Activated CD4-positive, alpha-beta T cell treated with anti-CD3 and anti-CD28 coated beads, Interleukin-2, amount 10 ng/mL, durations not matched to agents 24 days and 14 days (primary cell): ENCODE results near the gene PARG. TPM values are rescaled to one million over a fixed set of nuclear protein-coding genes. Genes with fewer than 3 reads are reported as not detected.
"Not testable (repeated sequence)": the region's sequence is repeated elsewhere in the genome, so short reads cannot be mapped to it uniquely, and the experiment has no call there.

ENCODE experiments used
- DNase-seq: peaks from one replicate; pipeline ENCODE4 v3.0.0; 2022
- H3K27ac Mint-ChIP-seq: one replicate; pipeline ENCODE4 v1.8.0; 2022; ENCODE audit warnings: mild to moderate bottlenecking, mixed read lengths
- H3K27me3 Mint-ChIP-seq: one replicate; pipeline ENCODE4 v1.8.0; 2022; ENCODE audit warnings: mixed read lengths
- H3K36me3 Mint-ChIP-seq: one replicate; pipeline ENCODE4 v1.8.0; 2022; ENCODE audit warnings: low read depth, mild to moderate bottlenecking, mixed read lengths
- H3K4me1 Mint-ChIP-seq: one replicate; pipeline ENCODE4 v1.8.0; 2021; ENCODE audit warnings: mixed read lengths
- H3K4me3 Mint-ChIP-seq: one replicate; pipeline ENCODE4 v1.8.0; 2022; ENCODE audit warnings: mild to moderate bottlenecking, moderate library complexity, mixed read lengths
- H3K9me3 Mint-ChIP-seq: one replicate; pipeline ENCODE4 v1.8.0; 2021; ENCODE audit warnings: mixed read lengths
- intact Hi-C: fragments of 100-400 bp; cut with micrococcal nuclease; formaldehyde crosslinking; loops from one replicate; pipeline ENCODE4 v1.15.1; 2023
- total RNA-seq: library from RNA; stranded (reverse); gene quantifications from 2 replicates; pipeline ENCODE4 v1.2.3, GENCODE V29; 2022

PARG gene
- total RNA-seq, 1 donor from 2014 or later = 39.2 TPM

DNA sequence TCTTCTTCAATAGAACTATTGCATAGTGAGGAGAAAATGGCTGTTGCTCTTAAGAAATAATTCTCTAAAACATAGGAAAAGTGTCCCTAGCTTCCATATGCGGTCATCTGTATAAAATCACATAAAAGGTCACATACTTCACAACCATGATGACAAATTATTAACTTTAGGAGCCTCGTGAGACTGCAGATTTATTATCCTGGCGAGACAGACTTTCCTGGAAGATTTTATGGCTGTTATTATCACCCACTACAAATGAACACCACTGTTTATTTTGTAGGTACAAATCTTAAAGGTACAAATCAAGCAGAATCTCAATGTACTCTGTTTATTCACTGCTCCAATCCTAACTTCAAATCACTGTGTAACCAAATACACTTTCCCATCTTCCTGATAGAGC is 70.4 kb downstream of the PARG start:
- intact Hi-C loops, H3K27ac Mint-ChIP-seq, H3K36me3 Mint-ChIP-seq: not testable (repeated sequence)

DNA sequence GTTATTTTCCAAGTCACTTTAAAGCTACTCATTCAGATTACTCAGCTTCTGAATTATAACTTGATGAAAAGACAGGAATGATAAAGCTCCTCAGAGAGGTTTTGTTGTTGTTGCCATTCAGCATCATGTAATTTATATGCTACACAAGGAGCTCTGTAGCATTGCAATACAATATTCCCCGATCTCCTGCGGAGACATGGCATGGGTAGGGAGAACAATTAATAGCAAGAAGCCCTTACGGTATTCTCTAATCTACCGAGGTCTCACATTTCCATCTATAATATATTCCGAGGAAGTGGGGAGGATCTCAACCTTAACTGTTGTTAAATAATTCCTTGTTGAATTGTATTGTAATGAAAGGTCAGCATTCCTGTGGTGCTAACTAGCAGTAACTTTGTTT is 81.9 kb downstream of the PARG start:
- not testable (repeated sequence) for H3K9me3 Mint-ChIP-seq

More for the DNA sequence above, 70.4 kb downstream of the PARG start:
- not testable (repeated sequence) for H3K27me3 Mint-ChIP-seq, H3K9me3 Mint-ChIP-seq, DNase-seq, H3K4me1 Mint-ChIP-seq, H3K4me3 Mint-ChIP-seq

DNA sequence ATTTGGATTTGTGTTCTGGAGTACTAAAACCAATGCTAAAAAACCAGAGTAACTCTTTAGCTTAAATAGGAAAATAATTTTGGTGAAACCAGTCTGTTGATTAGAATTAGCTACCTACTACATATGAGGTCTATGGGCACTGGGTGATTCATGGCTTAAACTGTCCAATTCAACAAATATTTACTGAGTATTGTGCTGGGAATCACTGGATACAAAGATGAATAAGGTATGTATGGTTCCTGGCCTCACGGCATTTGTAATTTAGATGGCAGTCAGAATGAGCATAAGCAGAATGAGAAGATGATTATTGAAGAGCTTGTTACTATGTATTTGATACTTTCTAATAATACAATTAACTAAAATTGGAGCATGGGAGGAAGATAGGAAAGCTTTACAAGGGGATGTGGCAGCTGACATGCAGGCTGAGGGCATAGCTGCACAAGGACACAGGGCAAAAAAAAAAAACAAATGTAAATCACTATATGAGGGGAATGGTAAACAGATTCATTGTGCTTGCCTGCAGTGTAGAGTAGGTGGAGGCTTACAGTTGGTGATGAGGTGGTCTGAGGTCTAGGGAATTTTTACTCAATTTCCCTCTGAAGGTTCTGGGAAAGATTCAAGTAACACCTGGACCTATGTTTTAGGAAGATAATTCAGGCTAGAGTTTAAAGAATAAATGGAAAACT is 83.0 kb downstream of the PARG start:
- H3K9me3 Mint-ChIP-seq, DNase-seq, H3K27ac Mint-ChIP-seq, H3K4me3 Mint-ChIP-seq, H3K27me3 Mint-ChIP-seq, H3K4me1 Mint-ChIP-seq, H3K36me3 Mint-ChIP-seq, intact Hi-C loops: not testable (repeated sequence)

More for the DNA sequence above, 81.9 kb downstream of the PARG start:
- H3K27ac Mint-ChIP-seq, H3K36me3 Mint-ChIP-seq, H3K4me3 Mint-ChIP-seq, DNase-seq, intact Hi-C loops, H3K27me3 Mint-ChIP-seq, H3K4me1 Mint-ChIP-seq: not testable (repeated sequence)

DNA sequence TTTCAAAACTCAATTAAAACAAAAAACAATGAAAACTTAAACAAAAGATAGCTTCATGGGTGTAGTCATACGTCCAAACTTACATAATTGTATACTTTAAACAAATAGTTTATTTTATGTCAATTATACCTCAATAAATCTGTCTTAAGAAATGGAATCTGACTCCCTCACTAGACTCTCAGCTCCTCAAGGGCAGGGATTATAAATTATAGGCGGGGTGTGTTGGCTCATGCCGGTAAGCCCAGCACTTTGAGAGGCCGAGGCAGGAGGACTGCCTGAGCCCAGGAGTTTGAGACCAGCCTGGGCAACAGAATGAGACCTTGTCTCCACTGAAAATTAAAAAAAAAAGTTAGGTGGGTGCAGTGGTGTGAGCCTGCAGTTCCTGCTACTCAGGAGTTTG is 92.3 kb downstream of the PARG start:
- H3K9me3 Mint-ChIP-seq, H3K36me3 Mint-ChIP-seq, H3K4me1 Mint-ChIP-seq, intact Hi-C loops, H3K27ac Mint-ChIP-seq, H3K27me3 Mint-ChIP-seq, DNase-seq, H3K4me3 Mint-ChIP-seq: not testable (repeated sequence)

DNA sequence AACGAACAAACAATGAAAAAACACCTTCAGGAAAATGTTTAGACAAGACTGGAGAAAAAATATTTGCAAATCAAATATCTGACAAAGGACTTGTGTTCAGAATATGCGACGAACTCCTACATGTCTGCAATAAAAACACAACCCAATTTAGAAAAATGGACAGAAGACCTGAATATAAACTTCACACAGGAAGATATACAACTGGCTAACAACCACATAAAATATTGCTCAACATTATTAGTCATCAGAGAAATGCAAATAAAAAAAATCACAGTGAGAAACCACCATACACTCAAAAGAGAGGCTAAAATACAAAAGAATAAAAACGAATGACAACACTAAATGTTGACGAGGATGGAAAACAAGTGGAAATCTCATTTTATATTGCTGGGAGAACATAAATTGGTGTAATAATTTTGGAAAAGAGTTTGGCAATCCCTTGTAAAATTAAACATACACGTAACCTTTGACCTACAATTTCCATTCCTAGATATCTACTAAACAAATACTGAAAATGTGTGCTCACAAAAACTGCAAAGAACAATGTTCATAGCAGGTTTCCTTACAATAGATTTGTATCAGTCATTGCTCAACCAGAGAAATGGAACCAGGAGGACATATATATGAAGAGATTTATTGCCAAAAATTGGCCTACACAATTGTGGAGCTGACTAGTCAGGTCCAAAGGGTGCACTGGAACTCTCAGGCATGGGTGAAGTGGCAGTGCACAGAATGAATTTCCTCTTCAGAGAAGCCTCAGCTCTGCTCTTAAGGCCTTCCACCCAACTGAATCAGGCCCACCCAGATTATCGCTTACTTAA is 96.8 kb downstream of the PARG start:
- no peaks in the 10 kb centered on the region for H3K4me1 Mint-ChIP-seq
- no peaks in the 10 kb centered on the region for H3K9me3 Mint-ChIP-seq
- no peak overlapping the region for H3K27ac Mint-ChIP-seq
- intact Hi-C loops = no loop called here
- peaks cover 11% of the 10 kb centered on the region for H3K36me3 Mint-ChIP-seq
- no peaks in the 10 kb centered on the region for H3K27me3 Mint-ChIP-seq
- H3K4me3 Mint-ChIP-seq = no peak overlapping the region
- no peak for DNase-seq

DNA sequence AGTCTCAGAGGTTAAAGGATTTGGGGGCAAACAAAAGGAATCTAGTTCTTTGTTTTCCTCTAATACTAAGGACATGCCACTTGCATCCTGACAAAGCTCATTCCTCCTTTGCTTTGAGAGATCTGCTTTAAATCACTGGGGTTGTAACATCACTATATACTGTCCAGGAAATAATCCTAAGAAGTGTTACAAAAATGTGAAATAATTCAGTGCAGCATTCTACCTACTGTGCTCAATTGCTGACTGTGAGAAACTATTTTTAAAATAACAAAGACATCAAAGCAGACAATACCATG is 99.5 kb downstream of the PARG start:
- intact Hi-C loops, H3K4me1 Mint-ChIP-seq, H3K27ac Mint-ChIP-seq, H3K4me3 Mint-ChIP-seq, H3K27me3 Mint-ChIP-seq, H3K9me3 Mint-ChIP-seq, DNase-seq: not testable (repeated sequence)
- peaks cover 22% of the 10 kb centered on the region for H3K36me3 Mint-ChIP-seq

DNA sequence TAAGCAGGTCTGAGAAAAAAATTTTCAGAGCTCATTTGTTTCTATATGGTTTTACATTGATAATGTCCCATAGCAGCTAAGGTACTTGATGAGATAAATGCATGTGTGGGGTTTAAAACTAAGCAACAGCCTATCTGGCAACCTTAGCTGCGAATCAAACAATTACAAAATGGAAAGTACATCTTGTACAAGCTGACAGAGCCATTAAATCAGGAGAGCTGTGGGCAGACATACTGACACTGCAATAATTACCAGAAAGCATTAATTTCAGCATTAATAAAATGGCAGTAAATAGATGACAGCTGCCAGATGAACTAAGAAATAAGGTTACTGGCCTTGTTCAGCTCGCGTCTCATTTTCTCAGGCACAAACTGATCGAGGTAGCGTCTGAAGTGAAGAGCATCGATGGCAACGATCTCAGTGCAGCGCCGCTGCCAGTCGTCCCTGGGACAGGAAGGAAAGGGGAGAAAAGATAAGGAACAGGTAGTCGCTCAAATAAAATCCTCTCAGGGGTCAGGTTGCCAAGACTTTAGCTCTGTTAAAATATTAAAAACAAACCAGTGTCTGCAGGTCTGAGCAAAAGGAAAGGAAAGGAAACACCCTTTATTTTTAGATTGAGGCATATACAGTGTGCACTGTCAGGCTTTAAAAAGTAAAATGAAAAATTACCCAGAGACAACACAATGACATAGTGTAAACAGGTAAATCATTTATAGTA is 100.1 kb downstream of the PARG start:
- H3K9me3 Mint-ChIP-seq = no peaks in the 10 kb centered on the region
- no peaks in the 10 kb centered on the region for H3K27me3 Mint-ChIP-seq
- peaks cover 2% of the 10 kb centered on the region for H3K4me1 Mint-ChIP-seq
- intact Hi-C loops = no loop called here
- no peak overlapping the region for H3K4me3 Mint-ChIP-seq
- DNase-seq = no peak
- H3K36me3 Mint-ChIP-seq = peaks cover 22% of the 10 kb centered on the region
- H3K27ac Mint-ChIP-seq = no peak overlapping the region

DNA sequence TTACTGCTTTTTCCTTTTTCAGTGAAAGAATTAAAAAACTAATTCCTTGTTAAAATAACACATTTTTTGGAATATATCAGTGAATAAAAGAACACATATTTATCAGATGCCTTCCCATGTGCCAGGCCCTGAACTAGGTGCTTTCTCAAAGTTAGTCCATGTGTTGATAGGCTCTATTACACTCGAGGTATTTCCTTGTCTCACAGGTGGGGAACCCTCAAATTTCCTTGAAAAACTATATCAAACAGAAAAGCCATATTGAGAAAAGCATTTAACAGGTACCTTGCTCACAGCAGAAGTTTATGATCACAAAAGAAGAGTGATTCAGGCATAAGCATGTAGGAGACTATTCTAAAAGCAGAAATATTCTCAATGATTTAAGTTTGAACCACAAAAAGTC is 104.1 kb downstream of the PARG start:
- no peak for DNase-seq
- peaks cover 2% of the 10 kb centered on the region for H3K4me1 Mint-ChIP-seq
- H3K27ac Mint-ChIP-seq = no peak overlapping the region
- intact Hi-C loops = no loop called here
- H3K36me3 Mint-ChIP-seq = peaks cover 16% of the 10 kb centered on the region
- no peak overlapping the region for H3K4me3 Mint-ChIP-seq
- no peaks in the 10 kb centered on the region for H3K9me3 Mint-ChIP-seq
- no peaks in the 10 kb centered on the region for H3K27me3 Mint-ChIP-seq

DNA sequence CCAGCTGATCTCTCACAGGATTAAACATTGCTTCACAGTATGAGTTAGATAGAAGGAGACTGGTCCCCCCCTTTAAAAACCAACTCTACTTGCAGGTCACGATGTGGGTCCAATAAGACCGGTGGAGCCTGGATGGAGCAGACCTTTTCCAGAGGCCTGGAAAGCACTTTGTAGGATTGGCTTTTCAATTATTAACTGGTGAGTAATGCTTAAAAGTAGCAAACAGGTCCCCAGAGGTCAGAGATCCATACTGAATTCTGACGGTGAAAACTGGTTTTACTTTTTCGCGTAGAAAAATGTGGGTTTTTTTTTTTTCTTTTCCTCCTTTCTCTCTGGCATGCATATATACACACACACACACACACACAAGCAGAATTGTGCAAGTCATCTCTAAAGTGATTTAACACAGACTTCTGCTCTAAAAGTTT is 104.8 kb downstream of the PARG start:
- Mint-ChIP-seq H3K27me3 (no peaks in the 10 kb centered on the region), H3K9me3 (no peaks in the 10 kb centered on the region)
- intact Hi-C loops = no loop called here

DNA sequence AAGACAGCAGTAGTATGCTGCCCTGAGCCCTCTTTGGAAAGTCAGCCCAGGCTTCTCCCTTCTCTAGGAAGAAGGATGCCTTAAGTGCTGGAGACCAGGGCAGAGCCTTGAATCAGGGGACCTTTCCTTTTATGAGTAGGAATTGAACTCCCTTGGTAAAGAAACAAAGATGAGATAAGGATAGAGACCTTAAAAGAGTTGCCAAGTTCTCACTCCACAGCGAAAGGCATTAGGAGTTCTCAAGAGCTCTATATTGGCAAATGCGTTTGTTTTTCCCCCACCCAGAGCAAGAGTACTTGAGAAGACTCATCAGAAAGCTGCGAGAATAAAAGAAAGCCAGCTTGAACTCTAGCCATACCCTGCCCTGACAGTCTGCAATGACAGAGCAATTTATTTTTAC is 106.9 kb downstream of the PARG start:
- no peak for DNase-seq
- H3K4me1 Mint-ChIP-seq = peaks cover 3% of the 10 kb centered on the region
- no peak overlapping the region for H3K4me3 Mint-ChIP-seq
- H3K27ac Mint-ChIP-seq = no peak overlapping the region
- intact Hi-C loops = no loop called here
- no peaks in the 10 kb centered on the region for H3K27me3 Mint-ChIP-seq
- no peaks in the 10 kb centered on the region for H3K9me3 Mint-ChIP-seq
- H3K36me3 Mint-ChIP-seq = peaks cover 17% of the 10 kb centered on the region

More for the DNA sequence above, 104.8 kb downstream of the PARG start:
- Mint-ChIP-seq H3K36me3 (peaks cover 16% of the 10 kb centered on the region), H3K4me3 (no peak overlapping the region), H3K27ac (no peak overlapping the region), H3K4me1 (peaks cover 2% of the 10 kb centered on the region)
- DNase-seq = no peak

DNA sequence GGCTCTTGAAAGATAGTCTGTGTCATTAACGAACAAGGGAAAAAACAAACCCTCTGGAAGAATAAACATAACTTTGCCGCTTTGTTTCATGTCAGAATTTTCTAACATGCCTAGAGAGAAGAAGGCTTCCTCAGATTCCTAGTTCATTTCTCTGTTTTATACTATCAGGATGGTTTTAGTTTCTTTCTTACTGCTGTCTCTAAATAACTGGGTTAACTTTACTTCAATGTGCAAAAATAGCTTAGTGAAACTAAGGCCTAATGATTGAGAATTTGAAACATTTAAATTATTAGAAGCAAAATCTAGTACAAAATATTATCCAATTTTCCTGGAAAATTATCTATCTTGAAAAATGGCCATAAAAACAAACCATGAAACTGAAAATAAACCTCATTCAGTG is 107.6 kb downstream of the PARG start:
- Mint-ChIP-seq H3K9me3 (no peaks in the 10 kb centered on the region), H3K27me3 (no peaks in the 10 kb centered on the region), H3K27ac (no peak overlapping the region), H3K4me3 (no peak overlapping the region), H3K36me3 (peaks cover 13% of the 10 kb centered on the region), H3K4me1 (peaks cover 1% of the 10 kb centered on the region)
- DNase-seq = no peak
- intact Hi-C loops = no loop called here

DNA sequence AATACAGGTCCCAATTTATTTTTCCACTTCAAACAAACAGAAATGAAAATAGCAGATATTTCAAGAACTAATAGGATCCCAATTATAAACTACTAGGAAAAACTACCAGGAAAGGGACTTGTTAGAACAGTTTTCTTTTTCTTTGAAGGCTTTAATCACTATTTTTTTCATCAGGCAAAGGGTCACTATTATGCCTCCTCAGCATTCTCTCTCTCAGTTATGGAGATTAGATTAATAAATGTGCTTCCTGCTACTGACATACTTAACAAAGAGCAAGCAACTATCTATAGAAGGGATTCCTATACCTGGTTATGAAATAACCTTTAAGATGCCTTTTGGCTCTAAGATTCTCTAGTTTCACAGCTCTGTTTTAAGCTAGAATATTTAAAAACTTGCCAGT is 108.7 kb downstream of the PARG start:
- no peaks in the 10 kb centered on the region for H3K27me3 Mint-ChIP-seq
- H3K36me3 Mint-ChIP-seq = peaks cover 7% of the 10 kb centered on the region
- no peak overlapping the region for H3K27ac Mint-ChIP-seq
- no peaks in the 10 kb centered on the region for H3K9me3 Mint-ChIP-seq
- intact Hi-C loops = no loop called here
- DNase-seq = no peak
- peaks cover 1% of the 10 kb centered on the region for H3K4me1 Mint-ChIP-seq
- H3K4me3 Mint-ChIP-seq = no peak overlapping the region

DNA sequence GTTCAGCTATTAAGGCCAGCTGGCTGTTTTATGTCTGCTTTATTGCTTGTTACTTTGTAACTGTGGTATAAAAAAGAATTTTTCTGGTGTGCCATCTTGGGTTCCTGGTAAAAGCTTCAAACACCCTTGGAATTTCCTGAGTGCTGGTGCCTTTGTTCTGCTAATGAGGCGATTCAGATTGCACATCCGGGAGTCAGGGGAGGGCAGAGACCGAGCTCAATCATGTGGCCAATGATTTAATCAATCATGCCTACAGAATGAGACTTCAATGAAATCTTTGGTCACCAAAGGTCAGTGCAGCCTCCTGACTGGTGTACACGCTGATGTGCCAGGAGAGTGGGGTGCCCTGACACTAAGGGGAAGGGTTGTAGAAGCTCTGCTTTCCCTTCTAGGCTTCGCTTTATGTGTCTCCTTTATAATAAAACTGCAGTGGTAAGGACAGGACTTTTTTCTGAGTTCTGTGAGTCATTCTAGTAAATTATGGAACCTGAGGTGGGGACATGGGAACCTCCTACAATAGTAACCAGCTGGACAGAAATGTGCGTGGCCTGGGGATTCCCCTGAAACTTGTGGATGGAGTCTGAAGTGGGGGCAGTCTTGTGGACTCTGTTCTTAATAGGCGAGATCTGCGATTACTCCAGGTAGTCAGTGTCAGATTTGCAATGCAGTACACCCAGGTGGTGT is 110.3 kb downstream of the PARG start:
- Mint-ChIP-seq H3K27me3 (no peaks in the 10 kb centered on the region), H3K9me3 (no peaks in the 10 kb centered on the region), H3K36me3 (peaks cover 10% of the 10 kb centered on the region), H3K4me3 (no peak overlapping the region), H3K4me1 (peaks cover 1% of the 10 kb centered on the region), H3K27ac (no peak overlapping the region)
- DNase-seq = no peak
- intact Hi-C loops = no loop called here

DNA sequence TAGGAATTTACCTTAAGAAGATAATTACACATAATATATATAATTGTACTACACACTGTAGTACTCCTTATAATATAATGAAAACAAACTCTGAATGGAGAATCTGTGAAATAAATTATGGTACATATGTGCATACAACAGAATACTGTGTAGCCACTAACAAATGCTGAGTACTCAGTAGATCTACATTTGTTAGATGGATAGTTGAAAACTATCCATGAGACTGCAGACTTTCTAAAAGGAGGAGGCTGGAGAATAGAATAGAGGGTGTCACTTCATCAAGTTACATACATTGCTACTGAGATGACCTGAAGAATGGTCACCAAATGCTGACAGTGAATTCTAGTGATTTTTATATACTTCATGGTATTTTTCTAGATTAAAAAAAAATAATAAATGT is 111.0 kb downstream of the PARG start:
- DNase-seq = no peak
- H3K27me3 Mint-ChIP-seq = no peaks in the 10 kb centered on the region
- H3K4me1 Mint-ChIP-seq = peaks cover 1% of the 10 kb centered on the region
- intact Hi-C loops = no loop called here
- no peak overlapping the region for H3K4me3 Mint-ChIP-seq
- H3K36me3 Mint-ChIP-seq = peaks cover 13% of the 10 kb centered on the region
- no peak overlapping the region for H3K27ac Mint-ChIP-seq
- no peaks in the 10 kb centered on the region for H3K9me3 Mint-ChIP-seq
